Activated CD4-positive, CD25-positive, alpha-beta regulatory T cell treated with anti-CD3 and anti-CD28 coated beads, Interleukin-2, amount 50 U/mL, for 72 hours (primary cell): ENCODE measurements around the gene SRCIN1.
A peak's percentile ranks its signal among the peaks of the same experiment; 100 is the strongest.

Source experiments
- DNase-seq: peaks from one replicate; pipeline ENCODE4 v3.0.0; 2021

The SRCIN1 gene

GRCh38 chr17:38559880-38560230, 45.9 kb downstream of the SRCIN1 start:
- DNase-seq = no peak

GRCh38 chr17:38559051-38559879, 46.5 kb downstream of the SRCIN1 start:
- peak; percentile 84 for DNase-seq

GRCh38 chr17:38558728-38559050, 47.1 kb downstream of the SRCIN1 start:
- no peak for DNase-seq

GRCh38 chr17:38557836-38558727, 47.7 kb downstream of the SRCIN1 start:
- peak; percentile 93 for DNase-seq

GRCh38 chr17:38557396-38557795, 48.4 kb downstream of the SRCIN1 start:
- no peak for DNase-seq

GRCh38 chr17:38556239-38556638, 49.5 kb downstream of the SRCIN1 start:
- no peak for DNase-seq

GRCh38 chr17:38554430-38555350, 51.1 kb downstream of the SRCIN1 start:
- no peak for DNase-seq

GRCh38 chr17:38552343-38552742, 53.4 kb downstream of the SRCIN1 start:
- no peak for DNase-seq

- DNase-seq = no peak
Observed at GRCh38 chr17:38551121-38551520, 54.6 kb downstream of the SRCIN1 start.

GRCh38 chr17:38550661-38551060, 55.1 kb downstream of the SRCIN1 start:
- DNase-seq = no peak

- DNase-seq = no peak
Observed at GRCh38 chr17:38549285-38549684, 56.5 kb downstream of the SRCIN1 start.

- no peak for DNase-seq
Observed at GRCh38 chr17:38547444-38547843, 58.3 kb downstream of the SRCIN1 start.

- DNase-seq = no peak
Observed at GRCh38 chr17:38546396-38546795, 59.4 kb downstream of the SRCIN1 start.

GRCh38 chr17:38545531-38546225, 60.1 kb downstream of the SRCIN1 start:
- no peak for DNase-seq

GRCh38 chr17:38544839-38545209, 60.9 kb downstream of the SRCIN1 start:
- no peak for DNase-seq

GRCh38 chr17:38544175-38544838, 61.4 kb downstream of the SRCIN1 start:
- no peak for DNase-seq

- no peak for DNase-seq
Observed at GRCh38 chr17:38543403-38544174, 62.2 kb downstream of the SRCIN1 start.

- DNase-seq = no peak
Observed at GRCh38 chr17:38542286-38542685, 63.5 kb downstream of the SRCIN1 start.

- DNase-seq = no peak
Observed at GRCh38 chr17:38541281-38541680, 64.5 kb downstream of the SRCIN1 start.

GRCh38 chr17:38540514-38541045, 65.2 kb downstream of the SRCIN1 start:
- DNase-seq = no peak

- no peak for DNase-seq
Observed at GRCh38 chr17:38539386-38539785, 66.4 kb downstream of the SRCIN1 start.
